SK-N-SH (cell line): ENCODE measurements around the gene ABCA4.

ENCODE experiments used
- CTCF ChIP-seq: fragments of 200-600 bp; sonication (generic); IDR thresholded peaks from 2 replicates; pipeline ENCODE4 v1.6.1; 2017; ENCODE audit warnings: antibody characterized with exemption, mild to moderate bottlenecking, moderate library complexity
- EP300 ChIP-seq, 2 experiments: IDR thresholded peaks; 2 replicates each; pipeline versions ENCODE4 v1.4.0 to v1.6.1; 2012; ENCODE audit warnings: borderline replicate concordance in 1 of 2, low read depth in 1 of 2, low read length in 1 of 2
- FOSL2 ChIP-seq: IDR thresholded peaks from 2 replicates; pipeline ENCODE4 v1.4.0; 2012; ENCODE audit warnings: low read depth, mild to moderate bottlenecking, moderate library complexity, borderline replicate concordance
- FOXJ3 ChIP-seq: sonication (generic); formaldehyde crosslinking; IDR thresholded peaks from 2 replicates; pipeline ENCODE4 v1.5.1; 2020; ENCODE audit warnings: mild to moderate bottlenecking, missing genetic modification reagents
- FOXM1 ChIP-seq: IDR thresholded peaks from 2 replicates; pipeline ENCODE4 v1.4.0; 2012; ENCODE audit warnings: low read depth, mild to moderate bottlenecking
- GABPA ChIP-seq: IDR thresholded peaks from 2 replicates; pipeline ENCODE4 v1.4.0; 2012; ENCODE audit warnings: low read depth, mild to moderate bottlenecking
- GATA2 ChIP-seq: sonication (generic); formaldehyde crosslinking; IDR thresholded peaks from 2 replicates; pipeline ENCODE4 v1.5.0; 2020; ENCODE audit warnings: mild to moderate bottlenecking, missing genetic modification reagents
- POLR2AphosphoS5 ChIP-seq: IDR thresholded peaks from 2 replicates; pipeline ENCODE4 v1.6.1; 2012; ENCODE audit warnings: low read depth, low read length
- RAD21 ChIP-seq: IDR thresholded peaks from 2 replicates; pipeline ENCODE4 v1.6.1; 2012; ENCODE audit warnings: mild to moderate bottlenecking, low read length
- REST ChIP-seq: IDR thresholded peaks from 2 replicates; pipeline ENCODE4 v1.6.1; 2012; ENCODE audit warnings: mild to moderate bottlenecking, low read depth, low read length, moderate library complexity
- RXRA ChIP-seq: IDR thresholded peaks from 2 replicates; pipeline ENCODE4 v1.4.0; 2012; ENCODE audit warnings: low read depth, mild to moderate bottlenecking, borderline replicate concordance
- USF2 ChIP-seq: fragments of 150-350 bp; IDR thresholded peaks from 2 replicates; pipeline ENCODE4 v1.6.1; 2017; ENCODE audit warnings: antibody characterized with exemption, low read length, low read depth, borderline replicate concordance

- no peak for TF ChIP-seq CTCF
- no peak for TF ChIP-seq USF2
- no peak for TF ChIP-seq GATA2 (CRISPR knock-in tag)
- TF ChIP-seq POLR2AphosphoS5, result no peak
- TF ChIP-seq GABPA, result no peak
- no peak for TF ChIP-seq RXRA
- TF ChIP-seq FOSL2, result no peak
- TF ChIP-seq FOXJ3, result no peak
- no peak for TF ChIP-seq RAD21
- TF ChIP-seq FOXM1, result no peak
- no peak for TF ChIP-seq REST
- TF ChIP-seq EP300 (IDR thresholded peaks at IDR 0.05; ENCODE audit: borderline replicate concordance in 1 of 2, low read depth in 1 of 2, low read length in 1 of 2), result no peak
These were observed 155.7 kb downstream of the ABCA4 start for GRCh38 chr1:93965256-93965655.
